Neural cell (in vitro differentiated cells): ENCODE data around the gene HEXD. TPM values are rescaled to one million over a fixed set of nuclear protein-coding genes. Genes with fewer than 3 reads are reported as not detected.

Source experiments
- H2AFZ ChIP-seq: fragments of 200-600, 300-800 bp; sonication (generic), shearing (Covaris generic); 2 replicates; pipeline ENCODE4 v1.6.0; 2014; ENCODE audit warnings: low read depth, mild to moderate bottlenecking, antibody characterized with exemption, low read length, moderate library complexity
- H3F3A ChIP-seq: fragments of 200-600 bp; shearing (Covaris generic); 2 replicates; pipeline ENCODE4 v1.6.1; 2016; ENCODE audit warnings: mild to moderate bottlenecking, moderate library complexity, mixed read lengths, antibody characterized with exemption, low read length; ENCODE audit not compliant: insufficient read depth, poor library complexity, severe bottlenecking
- H3K27ac ChIP-seq: fragments of 200-600, 300-800 bp; sonication (generic), shearing (Covaris generic); 2 replicates; pipeline ENCODE4 v1.5.1; 2014; ENCODE audit warnings: mild to moderate bottlenecking, low read length, moderate library complexity
- H3K27me3 ChIP-seq: fragments of 300-800, 200-600 bp; sonication (generic), shearing (Covaris generic); 2 replicates; pipeline ENCODE4 v1.6.0; 2014; ENCODE audit warnings: mild to moderate bottlenecking, low read depth, low read length, moderate library complexity; ENCODE audit not compliant: insufficient read depth
- H3K36me3 ChIP-seq: fragments of 300-800, 200-600 bp; sonication (generic), shearing (Covaris generic); 2 replicates; pipeline ENCODE4 v1.5.1; 2014; ENCODE audit warnings: mild to moderate bottlenecking, antibody characterized with exemption, low read length, moderate library complexity; ENCODE audit not compliant: insufficient read depth
- H3K4me2 ChIP-seq: fragments of 300-800, 200-600 bp; sonication (generic), shearing (Covaris generic); 2 replicates; pipeline ENCODE4 v1.6.0; 2014; ENCODE audit warnings: mild to moderate bottlenecking, low read length
- H3K4me3 ChIP-seq: fragments of 300-800, 200-600 bp; sonication (generic), shearing (Covaris generic); 2 replicates; pipeline ENCODE4 v1.5.1; 2014; ENCODE audit warnings: mild to moderate bottlenecking, low read length, moderate library complexity
- H3K79me2 ChIP-seq: fragments of 200-600 bp; shearing (Covaris generic); replicated peaks from 2 replicates; pipeline ENCODE4 v1.6.0; 2014; ENCODE audit warnings: mild to moderate bottlenecking, low read length, moderate library complexity; ENCODE audit not compliant: insufficient read depth
- H3K9ac ChIP-seq: fragments of 300-800, 200-600 bp; sonication (generic), shearing (Covaris generic); 2 replicates; pipeline ENCODE4 v1.6.1; 2016; ENCODE audit warnings: mild to moderate bottlenecking, low read length, mixed read lengths
- H3K9me2 ChIP-seq: fragments of 200-600 bp; shearing (Covaris generic); 2 replicates; pipeline ENCODE4 v1.6.1; 2016; ENCODE audit warnings: mild to moderate bottlenecking, low read length, mixed read lengths; ENCODE audit not compliant: insufficient read depth
- H3K9me3 ChIP-seq: fragments of 200-600, 300-800 bp; sonication (generic), shearing (Covaris generic); 2 replicates; pipeline ENCODE4 v1.6.1; 2016; ENCODE audit warnings: mild to moderate bottlenecking, mixed run types, low read length, moderate library complexity, mixed read lengths
- H4K20me1 ChIP-seq: fragments of 200-600 bp; shearing (Covaris generic); 2 replicates; pipeline ENCODE4 v1.6.1; 2016; ENCODE audit warnings: mild to moderate bottlenecking, mixed run types; ENCODE audit not compliant: insufficient read depth
- CTCF ChIP-seq: fragments of 450-650 bp; IDR thresholded peaks from 2 replicates; pipeline ENCODE4 v1.5.1; 2014; ENCODE audit warnings: antibody characterized with exemption, mild to moderate bottlenecking, moderate library complexity; ENCODE audit not compliant: poor library complexity, severe bottlenecking
- EP300 ChIP-seq: fragments of 450-650 bp; conservative IDR thresholded peaks from 2 replicates; pipeline ENCODE4 v1.6.1; 2014; ENCODE audit warnings: antibody characterized with exemption, mild to moderate bottlenecking, moderate library complexity; ENCODE audit not compliant: poor library complexity, severe bottlenecking
- EZH2 ChIP-seq: fragments of 200-600, 300-800 bp; shearing (Covaris generic), sonication (generic); IDR thresholded peaks from 2 replicates; pipeline ENCODE4 v1.6.1; 2014; ENCODE audit warnings: antibody characterized with exemption, low read length, borderline replicate concordance, mild to moderate bottlenecking; ENCODE audit not compliant: insufficient read depth, poor library complexity, severe bottlenecking
- MXI1 ChIP-seq: fragments of 450-650 bp; conservative IDR thresholded peaks from 2 replicates; pipeline ENCODE4 v1.6.1; 2014; ENCODE audit warnings: antibody characterized with exemption, mild to moderate bottlenecking; ENCODE audit not compliant: poor library complexity, severe bottlenecking
- POLR2AphosphoS5 ChIP-seq: IDR thresholded peaks from 2 replicates; pipeline ENCODE4 v1.6.1; 2012
- RAD21 ChIP-seq: fragments of 450-650 bp; conservative IDR thresholded peaks from 2 replicates; pipeline ENCODE4 v1.6.1; 2014; ENCODE audit warnings: antibody characterized with exemption, mild to moderate bottlenecking, moderate library complexity
- REST ChIP-seq: IDR thresholded peaks from 2 replicates; pipeline ENCODE4 v1.6.1; 2012; ENCODE audit warnings: borderline replicate concordance
- SMC3 ChIP-seq: fragments of 450-650 bp; conservative IDR thresholded peaks from 2 replicates; pipeline ENCODE4 v1.6.1; 2014; ENCODE audit warnings: antibody characterized with exemption, mild to moderate bottlenecking, moderate library complexity; ENCODE audit not compliant: poor library complexity
- TAF1 ChIP-seq: IDR thresholded peaks from 2 replicates; pipeline ENCODE4 v1.6.1; 2012; ENCODE audit warnings: low read depth
- polyA plus RNA-seq: library from polyadenylated mRNA; depleted of rRNA; stranded (reverse); fragments of >200 nt; gene quantifications from 2 replicates; pipeline ENCODE4 v1.2.3, GENCODE V29; 2014

Gene HEXD
- polyA plus RNA-seq, 1 donor from 2014 or later: 72.8 TPM

GRCh38 chr17:82408288-82408937 is 9.7 kb upstream of the HEXD start:
- no peak for TF ChIP-seq POLR2AphosphoS5
- TF ChIP-seq EP300: no peak
- TF ChIP-seq MXI1: no peak
- no peak for TF ChIP-seq SMC3
- TF ChIP-seq REST: no peak
- no peak for TF ChIP-seq EZH2
- no peak for TF ChIP-seq RAD21
- TF ChIP-seq CTCF: no peak
- no peak for TF ChIP-seq TAF1
- Histone ChIP-seq H3K9ac (no peak overlapping the region), H3K79me2 (no peaks in the 10 kb centered on the region), H3K9me3 (no peaks in the 10 kb centered on the region), H3K27ac (no peak overlapping the region), H3K36me3 (no peaks in the 10 kb centered on the region), H3K4me2 (no peak overlapping the region), H3K9me2 (no peaks in the 10 kb centered on the region), H3K4me3 (no peak overlapping the region), H3K27me3 (no peaks in the 10 kb centered on the region), H3F3A (no peaks in the 10 kb centered on the region), H4K20me1 (no peaks in the 10 kb centered on the region), H2AFZ (no peak overlapping the region)

GRCh38 chr17:82408938-82409318 is 9.2 kb upstream of the HEXD start:
- TF ChIP-seq REST (no peak), EZH2 (no peak), EP300 (no peak), RAD21 (no peak), SMC3 (no peak), TAF1 (no peak), MXI1 (no peak), CTCF (no peak), POLR2AphosphoS5 (no peak)
- H2AFZ ChIP-seq: no peak overlapping the region
- no peak overlapping the region for H3K4me3 ChIP-seq
- H3K27me3 ChIP-seq: no peaks in the 10 kb centered on the region
- H3K27ac ChIP-seq: no peak overlapping the region
- no peaks in the 10 kb centered on the region for H4K20me1 ChIP-seq
- no peaks in the 10 kb centered on the region for H3K79me2 ChIP-seq
- H3K9ac ChIP-seq: no peak overlapping the region
- H3K9me2 ChIP-seq: no peaks in the 10 kb centered on the region
- H3K4me2 ChIP-seq: no peak overlapping the region
- H3F3A ChIP-seq: no peaks in the 10 kb centered on the region
- no peaks in the 10 kb centered on the region for H3K9me3 ChIP-seq
- no peaks in the 10 kb centered on the region for H3K36me3 ChIP-seq
